Mucosa of descending colon (tissue), 3 donors: ENCODE data around the gene GRIK3. TPM values are rescaled to one million over a fixed set of nuclear protein-coding genes. Genes with fewer than 3 reads are reported as not detected.

Source experiments
- ATAC-seq: fragments of 200-7000 bp; cut with Tn5 transposase; one replicate; pipeline ENCODE4 v1.9.1; 2020; ENCODE audit warnings: mild to moderate bottlenecking, moderate library complexity
- DNase-seq, 3 donors: peaks; one replicate each; pipeline ENCODE4 v3.0.0-alpha.2; 2020
- H3K36me3 ChIP-seq: fragments of 200-600 bp; one replicate; pipeline ENCODE4 v1.8.0; 2021; ENCODE audit warnings: low read depth, mild to moderate bottlenecking
- H3K4me1 ChIP-seq: fragments of 200-600 bp; one replicate; pipeline ENCODE4 v1.8.0; 2021; ENCODE audit warnings: low read depth, mild to moderate bottlenecking
- H3K4me3 ChIP-seq: fragments of 200-600 bp; one replicate; pipeline ENCODE4 v1.8.0; 2021; ENCODE audit warnings: mild to moderate bottlenecking
- H3K9me3 ChIP-seq: fragments of 200-600 bp; one replicate; pipeline ENCODE4 v1.8.0; 2021; ENCODE audit warnings: mild to moderate bottlenecking
- intact Hi-C, 2 donors: fragments of 100-400 bp; cut with DNase I in 1 of 2; cut with micrococcal nuclease in 1 of 2; formaldehyde crosslinking; loops; one replicate each; pipeline versions ENCODE4 v1.11.0 to v1.11.1; 2022; cut with DNase I, micrococcal nuclease
- total RNA-seq, 3 donors: library from RNA; stranded (reverse); fragmentation: NEBNext Ultra II Directional in 2 of 3; extraction: Animal tissue kit (Norgen Biotek cat#: 25700) in 2 of 3; gene quantifications; one replicate each; pipeline versions ENCODE4 v1.2.1 to v1.2.4, GENCODE V29; 2021 to 2023
- TF ChIP-seq, protein P1 (sequence below): fragments of 200-600 bp; IDR thresholded peaks from one replicate; pipeline ENCODE4 v1.8.0; 2022; ENCODE audit warnings: antibody characterized with exemption, mild to moderate bottlenecking
- donor health status: DM: no; HTN: no; CAD: no; lungs with moderate emphysema.
- donor health status: DM: no; HTN: no; CAD: no.
- donor health status: DM: no; HTN: yes; CAD: no.

GRIK3 gene
- total RNA-seq, 3 donors from 2014 or later: 0.41 to 13.6 (median 1.5) TPM

- Histone ChIP-seq H3K36me3 (no peaks in the 10 kb centered on the region), H3K4me3 (no peak overlapping the region), H3K4me1 (no peaks in the 10 kb centered on the region), H3K9me3 (no peaks in the 10 kb centered on the region)
- TF ChIP-seq, protein P1, sequence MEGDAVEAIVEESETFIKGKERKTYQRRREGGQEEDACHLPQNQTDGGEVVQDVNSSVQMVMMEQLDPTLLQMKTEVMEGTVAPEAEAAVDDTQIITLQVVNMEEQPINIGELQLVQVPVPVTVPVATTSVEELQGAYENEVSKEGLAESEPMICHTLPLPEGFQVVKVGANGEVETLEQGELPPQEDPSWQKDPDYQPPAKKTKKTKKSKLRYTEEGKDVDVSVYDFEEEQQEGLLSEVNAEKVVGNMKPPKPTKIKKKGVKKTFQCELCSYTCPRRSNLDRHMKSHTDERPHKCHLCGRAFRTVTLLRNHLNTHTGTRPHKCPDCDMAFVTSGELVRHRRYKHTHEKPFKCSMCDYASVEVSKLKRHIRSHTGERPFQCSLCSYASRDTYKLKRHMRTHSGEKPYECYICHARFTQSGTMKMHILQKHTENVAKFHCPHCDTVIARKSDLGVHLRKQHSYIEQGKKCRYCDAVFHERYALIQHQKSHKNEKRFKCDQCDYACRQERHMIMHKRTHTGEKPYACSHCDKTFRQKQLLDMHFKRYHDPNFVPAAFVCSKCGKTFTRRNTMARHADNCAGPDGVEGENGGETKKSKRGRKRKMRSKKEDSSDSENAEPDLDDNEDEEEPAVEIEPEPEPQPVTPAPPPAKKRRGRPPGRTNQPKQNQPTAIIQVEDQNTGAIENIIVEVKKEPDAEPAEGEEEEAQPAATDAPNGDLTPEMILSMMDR: no peak
- intact Hi-C loops: no loop called here
- no peak for ATAC-seq
- no peak for DNase-seq
Observed at GRCh38 chr1:36941316-36941978, 92.9 kb downstream of the GRIK3 start.

GRCh38 chr1:36938819-36939218 lies 95.5 kb downstream of the GRIK3 start:
- TF ChIP-seq, protein P1: no peak
- ATAC-seq (no peak), DNase-seq (no peak)
- no peak overlapping the region for H3K4me3 ChIP-seq
- no peaks in the 10 kb centered on the region for H3K9me3 ChIP-seq
- H3K4me1 ChIP-seq: no peaks in the 10 kb centered on the region
- intact Hi-C loops: no loop called here
- H3K36me3 ChIP-seq: no peaks in the 10 kb centered on the region

DNA sequence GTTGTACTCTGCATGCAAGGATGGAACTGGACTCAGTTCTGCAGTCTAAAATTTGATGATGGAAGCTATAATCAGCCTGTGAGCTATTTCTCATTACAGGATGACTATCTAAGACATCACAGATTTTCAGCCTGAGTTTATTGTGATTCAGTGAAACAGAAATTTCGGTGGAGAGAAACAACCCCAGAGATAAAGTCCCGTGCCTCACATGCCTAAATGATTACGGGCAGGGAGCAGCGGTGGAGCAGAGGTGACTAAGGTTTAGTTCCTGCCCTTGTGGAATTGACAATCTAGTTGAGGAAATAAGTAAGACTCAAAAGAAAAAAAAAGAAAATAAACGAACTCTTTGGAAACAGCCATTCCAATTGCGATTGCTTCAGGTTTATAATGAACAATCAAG lies 96.9 kb downstream of the GRIK3 start:
- no peak for ATAC-seq

GRCh38 chr1:36934061-36934460 lies 100.3 kb downstream of the GRIK3 start:
- Histone ChIP-seq H3K9me3 (no peaks in the 10 kb centered on the region), H3K36me3 (no peaks in the 10 kb centered on the region), H3K4me1 (no peaks in the 10 kb centered on the region), H3K4me3 (no peak overlapping the region)
- DNase-seq: no peak
- ATAC-seq: no peak
- intact Hi-C loops: no loop called here
- TF ChIP-seq, protein P1: no peak

More for the DNA sequence above, 96.9 kb downstream of the GRIK3 start:
- H3K4me1 ChIP-seq: no peaks in the 10 kb centered on the region
- no peaks in the 10 kb centered on the region for H3K9me3 ChIP-seq
- H3K4me3 ChIP-seq: no peak overlapping the region
- DNase-seq: no peak
- TF ChIP-seq, protein P1: no peak
- H3K36me3 ChIP-seq: no peaks in the 10 kb centered on the region
- intact Hi-C loops: no loop called here

DNA sequence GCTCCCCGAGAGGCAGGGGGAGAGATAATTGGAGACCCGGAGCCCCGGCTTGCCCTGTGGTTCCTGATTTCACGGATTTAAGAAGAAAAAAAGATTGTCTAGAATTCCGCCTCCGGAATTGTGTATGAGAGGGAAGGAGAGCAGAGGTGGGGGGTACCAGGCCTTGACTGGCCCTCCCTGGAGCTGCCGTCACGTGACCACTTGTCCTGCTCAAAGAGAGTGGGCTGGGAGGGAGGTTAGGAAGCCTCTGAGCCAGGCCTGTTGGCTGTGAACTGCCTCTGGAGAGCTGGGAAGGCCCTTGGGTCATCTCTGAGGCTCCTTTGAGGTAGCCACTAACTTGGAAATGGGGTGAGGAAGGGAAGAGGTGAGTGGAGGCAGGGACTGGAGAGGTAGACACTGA lies 106.5 kb downstream of the GRIK3 start:
- Histone ChIP-seq H3K9me3 (no peaks in the 10 kb centered on the region), H3K4me1 (no peaks in the 10 kb centered on the region), H3K36me3 (no peaks in the 10 kb centered on the region), H3K4me3 (no peak overlapping the region)
- ATAC-seq: no peak
- DNase-seq: no peak
- intact Hi-C loops: no loop called here
- TF ChIP-seq, protein P1: no peak

- ATAC-seq: no peak
Observed at GRCh38 chr1:36925251-36925650, 109.1 kb downstream of the GRIK3 start.

More at GRCh38 chr1:36925251-36925650, 109.1 kb downstream of the GRIK3 start:
- no peaks in the 10 kb centered on the region for H3K9me3 ChIP-seq
- no peak for DNase-seq
- intact Hi-C loops: no loop called here
- no peaks in the 10 kb centered on the region for H3K36me3 ChIP-seq
- no peaks in the 10 kb centered on the region for H3K4me1 ChIP-seq
- TF ChIP-seq, protein P1: no peak
- no peak overlapping the region for H3K4me3 ChIP-seq
